Mesothelial cell of epicardium (in vitro differentiated cells): ENCODE data around the gene GTF3C5. TPM values are rescaled to one million over a fixed set of nuclear protein-coding genes. Genes with fewer than 3 reads are reported as not detected.
"Not testable (repeated sequence)": the region's sequence is repeated elsewhere in the genome, so short reads cannot be mapped to it uniquely, and the experiment has no call there.

ENCODE experiments used
- DNase-seq, 2 experiments: peaks; one replicate each; pipeline ENCODE4 v3.0.0; 2021; ENCODE audit warnings: low spot score in 2 of 2; ENCODE audit not compliant: unreplicated experiment in 2 of 2
- H3K27ac Mint-ChIP-seq: 2 replicates; pipeline ENCODE4 v1.8.0; 2021; ENCODE audit warnings: mixed read lengths
- H3K27me3 Mint-ChIP-seq: 2 replicates; pipeline ENCODE4 v1.8.0; 2021; ENCODE audit warnings: low read depth, mixed read lengths
- H3K36me3 Mint-ChIP-seq: 2 replicates; pipeline ENCODE4 v1.8.0; 2021; ENCODE audit warnings: mixed read lengths
- H3K4me1 Mint-ChIP-seq: 2 replicates; pipeline ENCODE4 v1.8.0; 2021; ENCODE audit warnings: mixed read lengths
- H3K4me3 Mint-ChIP-seq: 2 replicates; pipeline ENCODE4 v1.8.0; 2021; ENCODE audit warnings: mild to moderate bottlenecking, moderate library complexity, mixed read lengths
- H3K9me3 Mint-ChIP-seq: 2 replicates; pipeline ENCODE4 v1.8.0; 2021; ENCODE audit warnings: mixed read lengths
- total RNA-seq: library from RNA; stranded (reverse); gene quantifications from 3 replicates; pipeline ENCODE4 v1.2.1, GENCODE V29; 2021
- TF ChIP-seq, protein P1 (sequence below): fragments of 200-600 bp; sonication (generic); IDR thresholded peaks from one replicate; pipeline ENCODE4 v1.5.0; 2021; ENCODE audit warnings: antibody characterized with exemption; ENCODE audit not compliant: unreplicated experiment

GTF3C5 gene
- total RNA-seq, 1 donor from 2014 or later, result 80.0 TPM

DNA sequence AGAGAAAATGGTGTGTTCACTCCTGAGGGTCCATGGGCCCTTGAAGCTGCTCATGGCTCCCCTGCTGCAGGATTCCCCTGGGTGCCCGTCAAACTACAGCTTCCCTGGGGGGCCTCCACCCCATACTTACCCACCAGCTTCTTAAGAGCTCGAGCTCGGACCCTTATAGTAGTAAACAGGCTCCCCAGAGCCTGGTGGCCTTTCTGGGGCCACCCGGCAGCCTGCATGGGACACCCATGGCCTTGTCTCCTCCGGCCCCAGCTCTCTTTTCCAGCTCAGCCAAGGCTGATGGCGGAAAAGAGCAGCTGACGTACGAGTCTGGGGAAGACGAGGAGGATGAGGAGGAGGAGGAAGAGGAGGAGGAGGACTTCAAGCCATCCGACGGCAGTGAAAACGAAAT is 26.8 kb downstream of the GTF3C5 start:
- H3K9me3 Mint-ChIP-seq, result no peaks in the 10 kb centered on the region
- H3K27ac Mint-ChIP-seq, result no peak overlapping the region
- TF ChIP-seq, protein P1, sequence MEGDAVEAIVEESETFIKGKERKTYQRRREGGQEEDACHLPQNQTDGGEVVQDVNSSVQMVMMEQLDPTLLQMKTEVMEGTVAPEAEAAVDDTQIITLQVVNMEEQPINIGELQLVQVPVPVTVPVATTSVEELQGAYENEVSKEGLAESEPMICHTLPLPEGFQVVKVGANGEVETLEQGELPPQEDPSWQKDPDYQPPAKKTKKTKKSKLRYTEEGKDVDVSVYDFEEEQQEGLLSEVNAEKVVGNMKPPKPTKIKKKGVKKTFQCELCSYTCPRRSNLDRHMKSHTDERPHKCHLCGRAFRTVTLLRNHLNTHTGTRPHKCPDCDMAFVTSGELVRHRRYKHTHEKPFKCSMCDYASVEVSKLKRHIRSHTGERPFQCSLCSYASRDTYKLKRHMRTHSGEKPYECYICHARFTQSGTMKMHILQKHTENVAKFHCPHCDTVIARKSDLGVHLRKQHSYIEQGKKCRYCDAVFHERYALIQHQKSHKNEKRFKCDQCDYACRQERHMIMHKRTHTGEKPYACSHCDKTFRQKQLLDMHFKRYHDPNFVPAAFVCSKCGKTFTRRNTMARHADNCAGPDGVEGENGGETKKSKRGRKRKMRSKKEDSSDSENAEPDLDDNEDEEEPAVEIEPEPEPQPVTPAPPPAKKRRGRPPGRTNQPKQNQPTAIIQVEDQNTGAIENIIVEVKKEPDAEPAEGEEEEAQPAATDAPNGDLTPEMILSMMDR, result no peak
- no peaks in the 10 kb centered on the region for H3K27me3 Mint-ChIP-seq
- no peak overlapping the region for H3K4me3 Mint-ChIP-seq
- DNase-seq, result no peak
- H3K36me3 Mint-ChIP-seq, result peaks cover 25% of the 10 kb centered on the region
- peaks cover 19% of the 10 kb centered on the region for H3K4me1 Mint-ChIP-seq

DNA sequence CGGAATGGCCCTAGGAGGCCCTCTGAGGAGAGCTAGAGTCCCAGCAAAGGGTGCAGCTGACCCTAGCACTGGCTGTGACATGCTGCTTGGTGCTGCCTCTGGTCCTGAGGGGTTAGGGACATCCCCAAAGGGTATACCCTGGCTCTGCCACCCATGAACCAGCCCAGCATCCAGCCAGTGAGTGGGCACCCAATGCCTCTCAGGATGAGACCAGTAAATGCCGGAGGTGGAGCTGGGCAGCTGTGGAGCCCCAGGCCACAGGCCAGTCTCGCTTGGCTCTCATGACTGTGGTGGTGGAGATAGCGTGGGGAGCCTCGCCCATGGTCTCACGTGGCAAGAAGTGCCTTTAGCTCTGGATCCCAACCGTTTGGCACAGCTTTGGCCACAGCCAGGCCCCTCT is 27.3 kb downstream of the GTF3C5 start:
- DNase-seq, result no peak
- Mint-ChIP-seq H3K27ac (no peak overlapping the region), H3K4me1 (peaks cover 19% of the 10 kb centered on the region), H3K27me3 (no peaks in the 10 kb centered on the region), H3K4me3 (no peak overlapping the region), H3K9me3 (no peaks in the 10 kb centered on the region), H3K36me3 (peaks cover 25% of the 10 kb centered on the region)
- TF ChIP-seq, protein P1, result no peak

DNA sequence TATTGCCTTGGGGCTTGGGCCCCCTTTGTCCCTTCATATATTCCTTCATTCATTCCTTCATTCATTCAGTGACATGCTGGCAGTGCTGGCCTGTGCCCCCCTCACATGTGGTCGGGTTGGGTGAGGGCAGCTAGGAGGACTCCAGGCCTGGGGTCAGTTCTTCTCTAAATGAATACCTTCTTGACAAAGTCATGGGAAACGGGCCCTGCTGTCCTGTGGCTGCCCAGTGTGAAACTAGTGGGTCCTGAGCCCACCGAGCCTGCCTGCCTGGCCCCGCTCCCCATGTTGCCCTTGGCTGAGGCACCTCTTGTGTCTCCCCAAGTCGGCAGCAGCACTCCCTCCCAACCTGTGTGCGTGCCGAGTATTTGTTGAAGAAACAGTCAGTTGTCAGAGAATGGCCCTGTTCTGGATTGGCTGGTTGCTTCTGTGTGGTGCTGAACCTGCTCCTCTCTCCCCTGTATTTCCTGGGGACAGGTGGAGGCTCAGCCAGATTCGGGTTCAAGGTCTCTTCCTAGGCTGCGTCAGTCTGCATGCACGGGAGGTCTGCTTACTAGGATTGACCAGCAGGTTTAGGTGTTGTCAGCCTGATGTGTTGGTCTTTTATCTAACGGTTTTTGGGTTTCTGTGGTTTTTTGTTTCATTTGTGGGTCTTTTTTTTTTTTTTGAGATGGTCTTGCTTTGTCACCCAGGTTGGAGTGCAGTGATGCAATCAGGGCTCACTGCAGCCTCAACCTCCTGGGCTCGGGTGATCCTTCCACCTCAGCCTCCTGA is 27.9 kb downstream of the GTF3C5 start:
- peaks cover 22% of the 10 kb centered on the region for H3K36me3 Mint-ChIP-seq
- no peak overlapping the region for H3K4me3 Mint-ChIP-seq
- H3K27me3 Mint-ChIP-seq, result no peaks in the 10 kb centered on the region
- no peaks in the 10 kb centered on the region for H3K9me3 Mint-ChIP-seq
- TF ChIP-seq, protein P1, result no peak
- no peak for DNase-seq
- peaks cover 19% of the 10 kb centered on the region for H3K4me1 Mint-ChIP-seq
- no peak overlapping the region for H3K27ac Mint-ChIP-seq

DNA sequence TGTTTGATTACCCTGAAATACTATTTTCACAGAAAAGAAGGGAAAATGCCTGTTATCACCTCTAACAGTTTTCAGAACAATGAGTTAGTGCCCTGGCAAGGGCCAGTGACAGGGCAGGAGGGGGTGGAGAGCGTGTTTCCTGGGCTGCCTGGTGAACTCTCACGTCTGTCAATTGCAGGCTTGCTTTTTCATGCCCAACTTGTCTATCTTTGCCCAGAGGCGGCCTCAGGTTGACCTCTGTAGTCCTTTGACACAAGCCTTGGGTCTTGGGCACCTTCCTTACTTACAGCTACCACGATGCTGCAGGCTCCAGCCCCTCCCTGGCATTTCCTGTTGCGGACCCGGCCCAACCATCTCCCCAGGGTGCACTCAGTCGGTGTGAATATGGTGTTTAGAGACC is 28.8 kb downstream of the GTF3C5 start:
- Mint-ChIP-seq H3K4me3 (no peak overlapping the region), H3K27ac (no peak overlapping the region), H3K9me3 (no peaks in the 10 kb centered on the region), H3K4me1 (peaks cover 19% of the 10 kb centered on the region), H3K36me3 (peaks cover 16% of the 10 kb centered on the region), H3K27me3 (no peaks in the 10 kb centered on the region)
- TF ChIP-seq, protein P1, result no peak
- DNase-seq, result no peak

DNA sequence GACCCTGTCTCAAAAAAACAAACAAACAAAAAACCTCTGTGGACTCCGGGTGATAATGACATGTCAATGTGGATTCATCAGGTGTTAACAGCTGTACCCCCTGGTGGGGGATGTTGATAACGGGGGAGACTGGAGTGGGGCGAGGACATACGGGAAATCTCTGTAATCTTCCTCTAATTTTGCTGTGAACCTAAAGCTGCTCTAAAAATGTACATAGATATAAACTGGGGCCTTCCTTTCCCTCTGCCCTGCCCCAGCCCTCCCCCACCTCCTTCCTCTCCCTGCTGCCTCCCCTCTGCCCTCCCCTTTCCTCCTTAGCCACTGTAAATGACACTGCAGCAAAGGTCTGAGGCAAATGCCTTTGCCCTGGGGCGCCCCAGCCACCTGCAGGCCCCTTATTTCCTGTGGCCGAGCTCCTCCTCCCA is 29.6 kb downstream of the GTF3C5 start:
- TF ChIP-seq, protein P1, result peak; percentile 37
- H3K4me3 Mint-ChIP-seq, result no peak overlapping the region

DNA sequence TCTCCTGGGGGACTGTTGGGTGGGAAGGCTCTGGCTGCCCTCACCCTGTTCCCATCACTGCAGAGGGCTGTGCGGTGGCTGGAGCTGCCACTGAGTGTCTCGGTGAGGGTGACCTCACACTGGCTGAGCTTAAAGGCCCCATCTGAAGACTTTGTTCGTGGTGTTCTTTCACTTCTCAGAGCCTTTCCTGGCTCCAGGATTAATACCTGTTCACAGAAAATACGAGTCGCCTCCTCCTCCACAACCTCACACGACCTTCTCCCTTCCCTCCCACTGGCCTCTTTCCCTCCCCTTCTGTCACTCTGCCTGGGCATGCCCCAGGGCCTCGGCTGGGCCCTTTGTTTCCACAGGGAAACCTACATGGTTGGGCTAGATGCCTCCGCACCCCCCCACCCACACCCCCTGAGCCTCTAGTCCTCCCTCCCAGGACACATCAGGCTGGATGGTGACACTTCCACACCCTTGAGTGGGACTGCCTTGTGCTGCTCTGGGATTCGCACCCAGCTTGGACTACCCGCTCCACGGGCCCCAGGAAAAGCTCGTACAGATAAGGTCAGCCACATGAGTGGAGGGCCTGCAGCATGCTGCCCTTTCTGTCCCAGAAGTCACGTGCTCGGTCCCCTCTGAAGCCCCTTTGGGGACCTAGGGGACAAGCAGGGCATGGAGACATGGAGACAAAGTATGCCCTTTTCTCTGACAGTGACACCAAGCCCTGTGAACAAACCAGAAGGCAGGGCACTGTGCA is 30.4 kb downstream of the GTF3C5 start:
- not testable (repeated sequence) for H3K9me3 Mint-ChIP-seq, DNase-seq, H3K36me3 Mint-ChIP-seq, H3K27me3 Mint-ChIP-seq, H3K4me3 Mint-ChIP-seq
- H3K27ac Mint-ChIP-seq, result peak overlapping the region; percentile 89
- H3K4me1 Mint-ChIP-seq, result peaks cover 19% of the 10 kb centered on the region

More for the DNA sequence above, 29.6 kb downstream of the GTF3C5 start:
- peak overlapping the region; percentile 83 for H3K27ac Mint-ChIP-seq
- H3K9me3 Mint-ChIP-seq, result no peaks in the 10 kb centered on the region
- peaks cover 19% of the 10 kb centered on the region for H3K4me1 Mint-ChIP-seq
- H3K36me3 Mint-ChIP-seq, result peaks cover 15% of the 10 kb centered on the region
- DNase-seq, result no peak
- no peaks in the 10 kb centered on the region for H3K27me3 Mint-ChIP-seq

DNA sequence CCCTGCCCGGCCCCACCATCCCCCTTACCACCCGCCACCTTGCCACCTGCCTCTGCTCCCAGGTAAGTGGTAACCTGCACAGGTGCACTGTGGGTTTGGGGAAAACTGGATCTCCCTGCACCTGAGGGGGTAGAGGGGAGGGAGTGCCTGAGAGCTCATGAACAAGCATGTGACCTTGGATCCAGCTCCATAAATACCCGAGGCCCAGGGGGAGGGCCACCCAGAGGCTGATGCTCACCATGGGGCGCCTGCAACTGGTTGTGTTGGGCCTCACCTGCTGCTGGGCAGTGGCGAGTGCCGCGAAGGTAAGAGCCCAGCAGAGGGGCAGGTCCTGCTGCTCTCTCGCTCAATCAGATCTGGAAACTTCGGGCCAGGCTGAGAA is 31.0 kb downstream of the GTF3C5 start, which contains the start of gene CEL:
Gene CEL, plus strand, starts transcription at position 218 of the 382 bp plus-strand sequence. Its CDS starts 22 bp downstream, at position 240.
- Mint-ChIP-seq H3K4me1 (peaks cover 19% of the 10 kb centered on the region), H3K27ac (peak within 1 kb of the TSS; percentile 89)
- DNase-seq, H3K36me3 Mint-ChIP-seq, H3K4me3 Mint-ChIP-seq, H3K9me3 Mint-ChIP-seq, H3K27me3 Mint-ChIP-seq: not testable (repeated sequence)

DNA sequence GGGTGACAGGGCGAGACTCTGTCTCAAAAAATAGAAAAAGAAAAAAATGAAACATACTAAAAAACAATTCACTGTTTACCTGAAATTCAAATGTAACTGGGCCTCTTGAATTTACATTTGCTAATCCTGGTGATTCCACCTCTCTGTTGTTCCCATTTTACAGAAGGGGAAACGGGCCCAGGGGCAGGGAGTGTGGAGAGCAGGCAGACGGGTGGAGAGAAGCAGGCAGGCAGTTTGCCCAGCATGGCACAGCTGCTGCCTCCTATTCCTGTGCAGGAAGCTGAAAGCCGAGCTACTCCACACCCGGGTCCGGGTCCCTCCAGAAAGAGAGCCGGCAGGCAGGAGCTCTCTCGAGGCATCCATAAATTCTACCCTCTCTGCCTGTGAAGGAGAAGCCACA is 31.8 kb downstream of the GTF3C5 start:
- not testable (repeated sequence) for H3K36me3 Mint-ChIP-seq, H3K9me3 Mint-ChIP-seq, H3K27ac Mint-ChIP-seq, H3K4me3 Mint-ChIP-seq, DNase-seq, H3K27me3 Mint-ChIP-seq
- H3K4me1 Mint-ChIP-seq, result peaks cover 19% of the 10 kb centered on the region
